PC-3 (cell line): ENCODE measurements around the gene GPC5.

Experiments
- CTCF ChIP-seq: fragments of 300-600 bp; sonication (generic); conservative IDR thresholded peaks from 2 replicates; pipeline ENCODE4 v1.5.1; 2017; ENCODE audit warnings: antibody characterized with exemption, low read depth, mild to moderate bottlenecking, low read length
- EZH2 ChIP-seq: fragments of 300-600 bp; sonication (generic); IDR thresholded peaks from one replicate; pipeline ENCODE4 v1.6.1; 2017; ENCODE audit warnings: antibody characterized with exemption, mild to moderate bottlenecking, low read length; ENCODE audit not compliant: unreplicated experiment

GRCh38 chr13:91417660-91418325 is 19.4 kb downstream of the GPC5 start:
- TF ChIP-seq CTCF (no peak), EZH2 (no peak)
